H9 (cell line): Measurements from ENCODE around the gene CFP. TPM values are rescaled to one million over a fixed set of nuclear protein-coding genes. Genes with fewer than 3 reads are reported as not detected.

Source experiments
- DNase-seq: peaks from one replicate; pipeline ENCODE4 v3.0.0-alpha.2; 2017
- H2AFZ ChIP-seq: one replicate; pipeline ENCODE4 v1.6.1; 2013; ENCODE audit warnings: mild to moderate bottlenecking, low read length, control low read depth, moderate library complexity
- H2AK5ac ChIP-seq: 2 replicates; pipeline ENCODE4 v1.6.1; 2013; ENCODE audit warnings: low read length, control low read depth, mixed read lengths; ENCODE audit not compliant: insufficient read length
- H2BK120ac ChIP-seq: one replicate; pipeline ENCODE4 v1.6.1; 2013; ENCODE audit warnings: low read depth, mild to moderate bottlenecking, low read length, control low read depth, inconsistent platforms; ENCODE audit not compliant: poor library complexity, severe bottlenecking
- H2BK12ac ChIP-seq: 2 replicates; pipeline ENCODE4 v1.6.1; 2013; ENCODE audit warnings: low read length, control low read depth, mixed read lengths, low read depth; ENCODE audit not compliant: insufficient read length
- H2BK15ac ChIP-seq: 2 replicates; pipeline ENCODE4 v1.6.1; 2013; ENCODE audit warnings: low read depth, low read length, control low read depth
- H2BK20ac ChIP-seq: one replicate; pipeline ENCODE4 v1.6.1; 2013; ENCODE audit warnings: low read depth, mild to moderate bottlenecking, low read length, control low read depth, inconsistent platforms; ENCODE audit not compliant: poor library complexity, severe bottlenecking
- H2BK5ac ChIP-seq: 2 replicates; pipeline ENCODE4 v1.6.1; 2013; ENCODE audit warnings: low read length, control low read depth, mixed read lengths; ENCODE audit not compliant: insufficient read length
- H3K14ac ChIP-seq: 2 replicates; pipeline ENCODE4 v1.6.1; 2013; ENCODE audit warnings: low read length, control low read depth; ENCODE audit not compliant: insufficient read depth
- H3K18ac ChIP-seq: 2 replicates; pipeline ENCODE4 v1.6.1; 2013; ENCODE audit warnings: low read depth, mild to moderate bottlenecking, mixed read lengths, low read length, control low read depth; ENCODE audit not compliant: insufficient read length
- H3K23ac ChIP-seq: 2 replicates; pipeline ENCODE4 v1.6.1; 2013; ENCODE audit warnings: low read length, control low read depth, mixed read lengths, low read depth; ENCODE audit not compliant: insufficient read length
- H3K23me2 ChIP-seq: 2 replicates; pipeline ENCODE4 v1.6.1; 2013; ENCODE audit warnings: low read depth, mild to moderate bottlenecking, mixed read lengths, low read length, control low read depth; ENCODE audit not compliant: insufficient read length, poor library complexity, severe bottlenecking
- H3K27ac ChIP-seq: 2 replicates; pipeline ENCODE4 v1.5.1; 2013; ENCODE audit warnings: low read length, control low read depth, mixed read lengths, low read depth; ENCODE audit not compliant: insufficient read length
- H3K27me3 ChIP-seq: 2 replicates; pipeline ENCODE4 v1.6.1; 2013; ENCODE audit warnings: low read length, control low read depth, inconsistent platforms; ENCODE audit not compliant: insufficient read depth
- H3K4ac ChIP-seq: 2 replicates; pipeline ENCODE4 v1.6.1; 2013; ENCODE audit warnings: low read depth, mild to moderate bottlenecking, control low read depth, inconsistent platforms, low read length, moderate library complexity
- H3K4me1 ChIP-seq: 2 replicates; pipeline ENCODE4 v1.6.1; 2013; ENCODE audit warnings: low read length, control low read depth, inconsistent platforms; ENCODE audit not compliant: insufficient read depth
- H3K4me2 ChIP-seq: 2 replicates; pipeline ENCODE4 v1.6.1; 2013; ENCODE audit warnings: low read length, control low read depth, mixed read lengths; ENCODE audit not compliant: insufficient read length, insufficient read depth
- H3K56ac ChIP-seq: 2 replicates; pipeline ENCODE4 v1.6.1; 2013; ENCODE audit warnings: low read depth, mild to moderate bottlenecking, mixed read lengths, low read length, control low read depth; ENCODE audit not compliant: insufficient read length
- H3K79me1 ChIP-seq: 2 replicates; pipeline ENCODE4 v1.6.1; 2013; ENCODE audit warnings: low read depth, mild to moderate bottlenecking, moderate library complexity, low read length, control low read depth, inconsistent platforms; ENCODE audit not compliant: insufficient read depth, poor library complexity, severe bottlenecking
- H3K79me2 ChIP-seq: 2 replicates; pipeline ENCODE4 v1.6.1; 2013; ENCODE audit warnings: low read length, control low read depth, inconsistent platforms; ENCODE audit not compliant: insufficient read depth
- H3K9ac ChIP-seq: 2 replicates; pipeline ENCODE4 v1.6.1; 2013; ENCODE audit warnings: low read length, control low read depth, mixed read lengths; ENCODE audit not compliant: insufficient read length; ENCODE audit errors: extremely low read depth
- H3K9me3 ChIP-seq: one replicate; pipeline ENCODE4 v1.6.1; 2013; ENCODE audit warnings: low read depth, low read length, inconsistent platforms; ENCODE audit not compliant: control insufficient read depth
- H3T11ph ChIP-seq: one replicate; pipeline ENCODE4 v1.6.1; 2013; ENCODE audit warnings: mild to moderate bottlenecking, low read length, control low read depth, inconsistent platforms
- H4K20me1 ChIP-seq: one replicate; pipeline ENCODE4 v1.6.1; 2013; ENCODE audit not compliant: control insufficient read depth, insufficient read length, insufficient read depth
- H4K5ac ChIP-seq: 2 replicates; pipeline ENCODE4 v1.6.1; 2013; ENCODE audit warnings: low read depth, mild to moderate bottlenecking, mixed read lengths, low read length, control low read depth; ENCODE audit not compliant: insufficient read length
- H4K8ac ChIP-seq: replicated peaks from 2 replicates; pipeline ENCODE4 v1.6.1; 2013; ENCODE audit warnings: low read length, control low read depth, mixed read lengths, low read depth; ENCODE audit not compliant: insufficient read length
- H4K91ac ChIP-seq: 2 replicates; pipeline ENCODE4 v1.6.1; 2013; ENCODE audit warnings: low read depth, mild to moderate bottlenecking, moderate library complexity, mixed read lengths, low read length, control low read depth; ENCODE audit not compliant: insufficient read length
- H3K27ac Mint-ChIP-seq, 3 experiments: 2 replicates in 2 of 3; 3 replicates in 1 of 3; pipeline ENCODE4 v1.8.0; 2020 to 2021; ENCODE audit warnings: mixed read lengths in 3 of 3, mild to moderate bottlenecking in 1 of 3, moderate library complexity in 1 of 3
- H3K27me3 Mint-ChIP-seq: 2 replicates; pipeline ENCODE4 v1.8.0; 2021; ENCODE audit warnings: low read depth, mild to moderate bottlenecking, moderate library complexity, mixed read lengths
- H3K36me3 Mint-ChIP-seq, 3 experiments: 2 replicates in 2 of 3; 3 replicates in 1 of 3; pipeline ENCODE4 v1.8.0; 2020 to 2021; ENCODE audit warnings: low read depth in 3 of 3, mixed read lengths in 3 of 3; ENCODE audit not compliant: insufficient read depth in 1 of 3
- H3K4me1 Mint-ChIP-seq, 2 experiments: 2 replicates each; pipeline ENCODE4 v1.8.0; 2020; ENCODE audit warnings: mixed read lengths in 2 of 2
- H3K4me3 Mint-ChIP-seq, 2 experiments: 2 replicates in 1 of 2; 3 replicates in 1 of 2; pipeline ENCODE4 v1.8.0; 2020 to 2021; ENCODE audit warnings: mild to moderate bottlenecking in 2 of 2, mixed read lengths in 2 of 2, moderate library complexity in 1 of 2
- H3K9me3 Mint-ChIP-seq, 2 experiments: 2 replicates in 1 of 2; 3 replicates in 1 of 2; pipeline ENCODE4 v1.8.0; 2020; ENCODE audit warnings: mild to moderate bottlenecking in 2 of 2, mixed read lengths in 2 of 2, moderate library complexity in 1 of 2
- CTCF ChIP-seq: fragments of 200-600 bp; sonication (generic); conservative IDR thresholded peaks from 3 replicates; pipeline ENCODE4 v1.8.0; 2021; ENCODE audit warnings: antibody characterized with exemption, mild to moderate bottlenecking
- WGBS: extraction: QIAGEN DNeasy Blood & Tissue Kit; methylation state at CpG from one replicate; pipeline ENCODE4 v1.1.7; 2013; ENCODE audit warnings: missing lambda C conversion rate, low lambda C conversion rate, mixed read lengths; ENCODE audit not compliant: insufficient read length; ENCODE audit errors: extremely low coverage; 5-methylcytosine and 5-hydroxymethylcytosine counted together
- total RNA-seq: library from RNA; stranded (reverse); gene quantifications from 2 replicates; pipeline ENCODE4 v1.2.1, GENCODE V29; 2021

The CFP gene
- total RNA-seq, 1 experiment from 2014 or later, result 2.3 TPM

DNA sequence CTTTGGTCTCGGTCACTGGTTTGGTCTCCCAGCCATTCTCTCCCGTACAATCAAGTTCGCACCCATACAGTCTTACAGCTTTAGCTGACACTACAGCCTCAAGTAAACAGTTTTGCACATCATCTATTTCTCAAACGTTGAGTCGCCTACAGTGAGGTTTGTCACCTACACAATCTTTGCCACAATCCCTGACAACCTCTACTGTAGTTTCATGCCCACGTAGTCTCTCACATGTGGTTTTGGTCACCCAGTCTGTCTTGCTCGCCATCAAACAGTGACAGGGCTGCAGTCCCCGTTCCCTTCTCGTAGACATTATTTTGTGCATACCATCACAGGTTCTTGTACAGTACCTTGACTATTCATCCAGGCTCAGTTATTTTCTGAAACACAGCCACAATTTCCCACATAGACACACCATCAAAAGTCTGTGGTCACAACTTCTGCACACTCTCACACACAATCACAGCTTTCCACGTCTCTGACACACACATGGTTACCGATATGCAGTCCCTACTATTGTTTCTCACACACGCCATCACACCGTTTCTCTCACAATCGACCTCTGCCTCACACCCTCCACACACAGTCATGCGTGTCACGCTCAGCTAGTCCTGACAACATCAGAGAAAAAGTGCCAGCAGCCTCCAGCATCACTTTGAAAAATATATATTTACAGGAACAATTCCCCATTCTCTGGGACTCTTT lies 5.3 kb upstream of the CFP start:
- Histone ChIP-seq H4K8ac (no peak overlapping the region), H3K56ac (no peak overlapping the region), H3K23ac (no peak overlapping the region), H2BK20ac (no peak overlapping the region), H2BK12ac (no peak overlapping the region), H2BK15ac (no peak overlapping the region), H3K79me2 (no peaks in the 10 kb centered on the region), H3K9ac (no peak overlapping the region), H2BK120ac (no peak overlapping the region), H3K27me3 (no peaks in the 10 kb centered on the region), H3K14ac (no peak overlapping the region), H3K79me1 (no peaks in the 10 kb centered on the region), H3K23me2 (no peaks in the 10 kb centered on the region), H3K18ac (no peak overlapping the region), H3K9me3 (peaks cover 39% of the 10 kb centered on the region), H4K20me1 (no peaks in the 10 kb centered on the region), H4K5ac (no peak overlapping the region), H3K27ac (no peak overlapping the region), H2AK5ac (no peak overlapping the region), H3T11ph (no peak overlapping the region), H3K4me2 (no peak overlapping the region), H4K91ac (no peak overlapping the region), H2AFZ (no peak overlapping the region), H3K4ac (no peak overlapping the region), H2BK5ac (no peak overlapping the region), H3K4me1 (no peaks in the 10 kb centered on the region; the same call in 1 of the 2 replicates)
- 100% methylated on average over 3 of the region's 16 CpGs for WGBS
- Mint-ChIP-seq H3K4me1 (peaks cover 2 to 14% of the 10 kb centered on the region in 2 experiments), H3K27me3 (no peaks in the 10 kb centered on the region; the same call in 1 of the 2 replicates), H3K4me3 (no peak overlapping the region), H3K36me3 (peaks cover 35 to 42% (median 38%) of the 10 kb centered on the region in 3 experiments), H3K9me3 (peaks cover 54 to 56% of the 10 kb centered on the region in 2 experiments), H3K27ac (no peak overlapping the region)
- TF ChIP-seq CTCF, result no peak
- no peak for DNase-seq
